Adrenal gland (tissue), 12 donors: ENCODE data around the gene SLC19A1. TPM values are rescaled to one million over a fixed set of nuclear protein-coding genes. Genes with fewer than 3 reads are reported as not detected.
A peak's percentile ranks its signal among the peaks of the same experiment; 100 is the strongest.

Source experiments
- DNase-seq, 7 donors: peaks; one replicate each; pipeline ENCODE4 v3.0.0-alpha.2; 2019 to 2020
- H3K27ac ChIP-seq, 5 donors: fragments of 200-600 bp; sonication (generic) in 4 of 5; 1 replicate in 3 of 5; 2 replicates in 2 of 5; pipeline versions ENCODE4 v1.5.1 to v1.8.0; 2016 to 2020; ENCODE audit warnings: mild to moderate bottlenecking in 1 of 5
- H3K27me3 ChIP-seq: fragments of 200-600 bp; 2 replicates; pipeline ENCODE4 v1.8.0; 2021
- H3K36me3 ChIP-seq, 2 donors: fragments of 200-600 bp; replicated peaks in 1 of 2; 1 replicate in 1 of 2; 2 replicates in 1 of 2; pipeline versions ENCODE4 v1.5.1 to v1.8.0; 2018 to 2022
- H3K4me1 ChIP-seq, 2 donors: fragments of 200-600 bp; replicated peaks in 1 of 2; 1 replicate in 1 of 2; 2 replicates in 1 of 2; pipeline versions ENCODE4 v1.5.1 to v1.8.0; 2018 to 2021
- H3K4me3 ChIP-seq, 4 donors: fragments of 200-600 bp; sonication (generic) in 3 of 4; one replicate each; pipeline ENCODE4 v1.5.1; 2016 to 2018
- H3K9me3 ChIP-seq, 3 donors: fragments of 200-600 bp; sonication (generic) in 1 of 3; replicated peaks in 1 of 3; 1 replicate in 2 of 3; 2 replicates in 1 of 3; pipeline versions ENCODE4 v1.5.1 to v1.8.0; 2016 to 2021
- POLR2A ChIP-seq, 2 donors: fragments of 450-650 bp; IDR thresholded peaks; one replicate each; pipeline ENCODE4 v1.6.1; 2017; ENCODE audit warnings: antibody characterized with exemption in 2 of 2, mild to moderate bottlenecking in 2 of 2, moderate library complexity in 1 of 2
- WGBS, 4 donors: extraction: QIAGEN DNeasy Blood & Tissue Kit in 2 of 4; methylation state at CpG; one replicate each; pipeline versions ENCODE4 v1.1.5 to v1.1.7; 2013 to 2017; 5-methylcytosine and 5-hydroxymethylcytosine counted together
- intact Hi-C, 2 donors: fragments of 100-400 bp; cut with DNase I; formaldehyde crosslinking; loops; one replicate each; pipeline versions ENCODE4 v1.14.1 to v1.15.0; 2022 to 2023
- polyA plus RNA-seq, 3 donors: library from polyadenylated mRNA; stranded (reverse); fragments of 200-250 nt in 2 of 3; fragments of 350-450 nt in 1 of 3; fragmentation: Illumina TruSeq in 1 of 3; extraction: RNeasy Lipid Tissue Mini Kit (QIAGEN cat#74804) in 1 of 3; gene quantifications; one replicate each; pipeline ENCODE4 v1.2.3, GENCODE V29; 2013 to 2014
- total RNA-seq, 9 donors: library from RNA; depleted of rRNA in 4 of 9; stranded (reverse); fragments of >200 nt in 4 of 9; fragments of 120-200 nt in 1 of 9; fragmentation: NEBNext Ultra II Directional in 1 of 9; extraction: Animal tissue kit (Norgen Biotek cat#: 25700) in 1 of 9; gene quantifications; one replicate each; pipeline versions ENCODE4 v1.1.0 to v1.2.4, GENCODE V29; 2013 to 2023
- TF ChIP-seq, protein P1 (sequence below), 6 experiments: fragments of 450-650 bp in 4 of 6; fragments of 200-600 bp in 2 of 6; sonication (generic) in 1 of 6; IDR thresholded peaks; 1 replicate in 5 of 6; 2 replicates in 1 of 6; pipeline versions ENCODE4 v1.5.1 to v1.8.0; 2016 to 2021; ENCODE audit warnings: antibody characterized with exemption in 6 of 6, mild to moderate bottlenecking in 2 of 6, moderate library complexity in 1 of 6
- donor health status: healthy with polysubstance abuse.
- donor health status: Bipolar disorder and iron deficiency.
- donor health status: DM: yes; HTN: yes; CAD: no.
- donor health status: DM: no; HTN: no; CAD: no.
- donor health status: DM: no; HTN: no; CAD: no.
- donor health status: DM: yes; HTN: yes; CAD: no.

Gene SLC19A1
- total and polyA plus RNA-seq, 12 donors = 1.7 to 21.2 (median 15.3) TPM

DNA sequence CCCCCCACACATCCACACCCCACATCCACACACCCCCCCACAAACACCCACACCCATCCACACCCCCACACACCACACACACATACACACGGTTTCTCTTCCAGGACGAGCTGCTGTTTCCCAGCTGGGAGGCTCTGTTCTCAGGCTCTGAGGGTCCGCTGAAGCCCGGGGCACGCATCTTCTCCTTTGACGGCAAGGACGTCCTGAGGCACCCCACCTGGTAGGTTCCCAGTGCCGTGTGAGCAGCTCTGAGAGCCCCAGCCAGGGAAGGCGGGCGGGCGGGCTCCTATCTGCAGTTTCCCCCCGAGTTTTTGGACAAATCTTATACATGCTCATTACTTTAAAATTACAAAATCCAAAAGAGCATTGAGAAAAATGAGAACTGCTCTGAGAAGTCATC is 31.2 kb downstream of the SLC19A1 start:
- intact Hi-C loops = no loop called here
- H3K4me1 ChIP-seq = no peaks in the 10 kb centered on the region
- DNase-seq = peak in 2 of 7 donors; percentile 6 to 9
- TF ChIP-seq POLR2A (IDR thresholded peaks at IDR 0.05) = no peak
- TF ChIP-seq, protein P1, sequence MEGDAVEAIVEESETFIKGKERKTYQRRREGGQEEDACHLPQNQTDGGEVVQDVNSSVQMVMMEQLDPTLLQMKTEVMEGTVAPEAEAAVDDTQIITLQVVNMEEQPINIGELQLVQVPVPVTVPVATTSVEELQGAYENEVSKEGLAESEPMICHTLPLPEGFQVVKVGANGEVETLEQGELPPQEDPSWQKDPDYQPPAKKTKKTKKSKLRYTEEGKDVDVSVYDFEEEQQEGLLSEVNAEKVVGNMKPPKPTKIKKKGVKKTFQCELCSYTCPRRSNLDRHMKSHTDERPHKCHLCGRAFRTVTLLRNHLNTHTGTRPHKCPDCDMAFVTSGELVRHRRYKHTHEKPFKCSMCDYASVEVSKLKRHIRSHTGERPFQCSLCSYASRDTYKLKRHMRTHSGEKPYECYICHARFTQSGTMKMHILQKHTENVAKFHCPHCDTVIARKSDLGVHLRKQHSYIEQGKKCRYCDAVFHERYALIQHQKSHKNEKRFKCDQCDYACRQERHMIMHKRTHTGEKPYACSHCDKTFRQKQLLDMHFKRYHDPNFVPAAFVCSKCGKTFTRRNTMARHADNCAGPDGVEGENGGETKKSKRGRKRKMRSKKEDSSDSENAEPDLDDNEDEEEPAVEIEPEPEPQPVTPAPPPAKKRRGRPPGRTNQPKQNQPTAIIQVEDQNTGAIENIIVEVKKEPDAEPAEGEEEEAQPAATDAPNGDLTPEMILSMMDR (IDR thresholded peaks at IDR 0.05) = no peak
- H3K36me3 ChIP-seq = peaks cover 0 to 11% of the 10 kb centered on the region in 2 donors
- 86 to 96% (median 90%) methylated on average over 9 to 12 of the region's 12 CpGs for WGBS, 4 donors
- no peaks in the 10 kb centered on the region for H3K27me3 ChIP-seq
- H3K9me3 ChIP-seq = no peaks in the 10 kb centered on the region
- H3K27ac ChIP-seq = no peak overlapping the region
- no peak overlapping the region for H3K4me3 ChIP-seq

DNA sequence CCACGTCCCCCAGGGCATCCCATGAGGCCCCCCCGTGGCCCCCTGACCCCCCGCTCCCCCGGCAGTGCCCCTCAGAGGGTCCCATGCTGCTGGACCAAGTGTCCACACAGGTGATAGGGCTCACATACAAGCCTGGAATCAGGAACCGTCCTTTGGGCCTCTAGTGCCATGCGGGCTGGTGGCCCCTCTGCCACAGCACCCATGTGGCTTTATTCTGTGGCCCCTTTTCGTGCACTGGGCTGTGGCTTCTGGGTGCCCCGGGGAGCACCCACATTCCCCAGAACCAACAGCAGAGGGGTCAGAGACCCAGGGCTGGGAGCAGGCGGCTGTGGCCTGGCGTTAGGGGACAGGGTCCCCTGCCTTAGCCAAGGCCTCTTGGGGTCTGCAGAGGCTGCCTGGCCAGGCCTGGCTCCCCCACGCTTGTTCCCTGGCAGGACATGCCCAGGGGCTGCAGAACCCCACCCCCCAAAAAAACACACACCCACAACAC is 31.7 kb downstream of the SLC19A1 start:
- peak in 1 of 7 donors; percentile 3 for DNase-seq
- Histone ChIP-seq H3K4me3 (no peak overlapping the region), H3K27me3 (no peaks in the 10 kb centered on the region), H3K4me1 (no peaks in the 10 kb centered on the region), H3K36me3 (peaks cover 0 to 11% of the 10 kb centered on the region in 2 donors), H3K27ac (no peak overlapping the region), H3K9me3 (no peaks in the 10 kb centered on the region)
- TF ChIP-seq, protein P1 (IDR thresholded peaks at IDR 0.05) = no peak
- TF ChIP-seq POLR2A (IDR thresholded peaks at IDR 0.05) = no peak
- intact Hi-C loops = no loop called here
- WGBS, 4 donors = 88 to 94% (median 91%) methylated on average over 4 to 11 of the region's 11 CpGs

DNA sequence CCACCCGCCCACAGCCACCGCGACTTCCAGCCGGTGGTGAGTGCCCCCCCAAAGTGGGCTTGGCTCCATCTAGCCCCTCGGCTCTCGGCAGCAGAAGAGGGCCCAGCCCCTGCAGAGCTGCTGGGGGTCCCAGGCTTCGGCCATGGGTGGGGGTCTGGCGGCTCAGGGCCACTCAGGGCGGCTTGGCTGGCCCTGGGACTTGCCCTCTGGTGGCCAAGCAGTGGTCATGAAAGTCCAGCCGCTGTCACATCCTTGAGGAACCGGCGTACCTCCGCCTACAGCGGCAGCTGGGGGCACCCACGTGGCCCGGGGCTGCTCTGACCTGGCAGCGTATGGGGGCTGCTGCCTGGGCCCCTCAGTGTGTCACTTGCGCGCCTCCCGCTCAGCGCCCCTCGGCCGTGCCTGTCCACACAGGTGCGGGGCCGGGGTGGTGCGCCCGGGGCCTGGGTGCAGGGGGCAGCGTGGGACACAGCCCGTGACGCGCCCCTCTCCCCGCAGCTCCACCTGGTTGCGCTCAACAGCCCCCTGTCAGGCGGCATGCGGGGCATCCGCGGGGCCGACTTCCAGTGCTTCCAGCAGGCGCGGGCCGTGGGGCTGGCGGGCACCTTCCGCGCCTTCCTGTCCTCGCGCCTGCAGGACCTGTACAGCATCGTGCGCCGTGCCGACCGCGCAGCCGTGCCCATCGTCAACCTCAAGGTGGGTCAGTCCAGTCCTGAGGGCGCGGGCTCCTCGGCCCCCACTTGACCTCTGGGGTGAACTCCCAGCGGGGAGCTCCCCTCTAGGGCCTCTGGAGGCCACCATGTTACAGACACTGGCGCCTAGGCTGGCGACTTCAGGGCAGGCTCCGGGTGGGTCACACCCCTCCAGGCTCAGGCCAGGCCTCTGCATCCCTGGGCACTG is 32.4 kb downstream of the SLC19A1 start:
- Histone ChIP-seq H3K9me3 (no peaks in the 10 kb centered on the region), H3K27me3 (no peaks in the 10 kb centered on the region), H3K36me3 (peaks cover 0 to 11% of the 10 kb centered on the region in 2 donors), H3K27ac (no peak overlapping the region), H3K4me3 (no peak overlapping the region), H3K4me1 (no peaks in the 10 kb centered on the region)
- intact Hi-C loops = no loop called here
- peak in 2 of 7 donors; percentile 8 to 15 for DNase-seq
- WGBS, 4 donors = 94 to 100% (median 96%) methylated on average over 2 to 61 of the region's 61 CpGs
- TF ChIP-seq, protein P1 (IDR thresholded peaks at IDR 0.05) = peak in 1 of 6 experiments; percentile 8
- TF ChIP-seq POLR2A (IDR thresholded peaks at IDR 0.05) = no peak
